Measurements from ENCODE around the gene CDH4. TPM values are rescaled to one million over a fixed set of nuclear protein-coding genes. Genes with fewer than 3 reads are reported as not detected.

CDH4 gene
- polyA plus RNA-seq, 5 donors, result 3.6 to 8.1 (median 4.7) TPM

DNA sequence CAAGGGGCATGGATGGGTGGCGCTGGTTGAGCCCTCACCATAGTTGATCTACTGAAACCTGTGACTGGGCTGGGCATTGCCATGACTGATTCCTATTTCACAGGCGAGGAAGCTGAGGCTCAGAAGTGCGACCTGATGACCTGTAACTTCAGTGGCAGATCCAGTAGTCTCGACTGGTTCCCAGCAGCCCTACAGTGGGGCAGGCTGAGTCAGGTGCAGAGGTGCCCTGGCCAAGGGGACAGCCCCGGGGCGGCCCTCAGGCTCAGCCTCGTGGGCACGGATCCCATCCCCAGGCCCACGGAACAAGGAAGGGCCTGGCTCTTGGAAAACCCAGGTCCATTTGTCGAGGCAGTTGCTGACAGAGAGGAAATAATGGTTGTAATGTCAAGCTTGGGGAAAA lies 283.0 kb downstream of the CDH4 start:
- no peak for DNase-seq

DNA sequence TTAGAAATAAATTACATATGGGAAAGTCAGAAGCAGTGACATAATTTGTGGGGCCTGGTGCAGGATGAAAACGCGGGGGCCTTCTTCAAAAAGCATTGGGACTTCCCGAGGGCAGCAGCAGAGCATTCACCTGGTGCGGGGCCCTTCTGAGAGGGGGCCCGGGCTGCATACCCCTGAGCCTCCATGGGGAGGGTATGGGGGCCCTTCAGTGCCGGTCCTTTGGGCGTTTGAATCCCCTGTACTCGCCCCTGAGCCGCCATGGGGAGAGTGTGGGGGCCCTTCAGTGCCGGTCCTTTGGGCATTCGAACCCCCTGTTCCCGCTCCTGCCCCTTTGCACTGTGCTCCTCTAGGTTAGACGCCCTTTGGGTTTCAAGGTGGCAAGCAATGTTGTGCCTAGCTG lies 283.5 kb downstream of the CDH4 start:
- DNase-seq, result no peak

DNA sequence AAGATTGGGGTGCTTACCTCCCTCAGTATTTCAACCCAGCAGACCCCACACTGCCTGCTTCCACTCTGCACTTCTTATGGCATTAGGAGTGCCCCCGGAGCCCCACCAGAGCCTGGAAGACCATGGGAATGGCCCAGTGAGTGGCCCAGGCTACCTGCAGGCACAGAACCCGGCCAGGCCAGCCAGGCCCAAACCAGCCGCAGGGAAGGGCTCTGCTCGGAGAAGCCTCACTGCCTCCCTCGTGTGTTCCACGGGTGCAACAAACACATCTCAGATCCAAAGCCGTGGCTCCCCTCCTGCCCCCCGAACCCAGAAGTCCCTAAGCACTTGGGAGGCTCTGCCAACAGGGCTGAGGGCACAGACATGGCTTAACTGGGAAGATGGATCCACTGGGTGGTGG lies 283.9 kb downstream of the CDH4 start:
- DNase-seq, result no peak

DNA sequence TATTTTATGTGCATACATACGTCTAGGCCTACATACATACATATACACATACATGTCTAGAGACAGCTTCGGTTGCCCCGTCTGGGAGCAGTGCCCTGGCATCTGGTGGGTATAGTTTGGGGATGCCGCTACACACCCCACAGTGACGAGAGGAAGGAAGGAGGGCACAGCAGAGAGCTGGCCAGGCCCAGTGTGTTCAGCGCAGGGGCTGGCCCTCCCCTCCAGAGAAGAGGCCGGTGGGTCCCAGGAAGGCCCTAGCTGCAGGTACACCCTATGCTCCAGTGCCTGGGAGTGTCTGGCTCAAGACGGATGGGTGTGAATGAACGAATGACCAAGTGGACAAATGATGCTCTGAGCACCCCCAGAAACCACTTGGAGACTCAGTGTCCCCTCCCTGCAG lies 284.6 kb downstream of the CDH4 start:
- no peak for DNase-seq

DNA sequence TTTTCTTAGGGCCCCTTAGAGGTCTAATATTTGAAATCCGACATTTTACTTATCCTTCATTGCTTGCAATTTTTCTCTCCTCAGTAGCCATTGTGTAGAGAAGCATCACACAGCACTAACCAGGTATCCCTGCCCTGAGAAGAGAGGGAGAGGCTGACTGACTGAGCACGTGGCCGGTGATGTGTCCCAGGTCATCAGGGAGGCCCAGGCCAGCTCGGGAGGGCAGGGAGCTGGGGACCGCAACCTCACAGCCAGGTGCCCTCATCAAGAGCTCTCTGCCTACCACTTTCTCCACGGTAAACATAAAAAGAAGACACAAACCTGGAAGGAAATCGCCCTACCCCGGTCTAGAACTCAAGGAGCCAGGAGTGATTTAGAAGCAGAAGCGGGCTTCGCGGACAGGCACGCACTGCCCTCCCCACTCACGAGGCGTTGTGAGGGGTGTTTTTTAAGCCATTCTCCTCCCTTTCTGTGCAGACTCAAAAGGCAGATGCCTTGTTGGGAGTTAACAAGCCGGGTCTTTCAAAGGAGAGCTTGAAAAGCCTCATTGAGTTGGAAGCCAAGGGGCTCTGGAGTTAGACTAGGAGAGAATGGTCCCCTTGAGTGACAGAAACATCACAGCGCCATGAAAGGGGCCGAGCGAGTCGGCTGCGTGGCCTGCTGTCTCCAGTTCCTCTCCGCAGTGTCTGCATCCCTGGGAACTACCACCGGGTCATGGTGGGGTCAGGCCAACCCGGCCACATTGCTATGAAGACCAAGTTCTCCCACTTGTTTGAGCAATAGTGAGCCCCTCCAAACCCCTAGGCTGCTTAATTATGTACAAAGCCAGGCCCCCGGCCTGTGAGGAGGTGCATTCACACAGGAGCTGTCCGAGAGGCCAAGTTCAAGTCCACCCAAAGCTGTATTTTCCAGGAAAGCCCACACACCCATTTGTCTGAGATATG lies 285.4 kb downstream of the CDH4 start:
- DNase-seq, result no peak

DNA sequence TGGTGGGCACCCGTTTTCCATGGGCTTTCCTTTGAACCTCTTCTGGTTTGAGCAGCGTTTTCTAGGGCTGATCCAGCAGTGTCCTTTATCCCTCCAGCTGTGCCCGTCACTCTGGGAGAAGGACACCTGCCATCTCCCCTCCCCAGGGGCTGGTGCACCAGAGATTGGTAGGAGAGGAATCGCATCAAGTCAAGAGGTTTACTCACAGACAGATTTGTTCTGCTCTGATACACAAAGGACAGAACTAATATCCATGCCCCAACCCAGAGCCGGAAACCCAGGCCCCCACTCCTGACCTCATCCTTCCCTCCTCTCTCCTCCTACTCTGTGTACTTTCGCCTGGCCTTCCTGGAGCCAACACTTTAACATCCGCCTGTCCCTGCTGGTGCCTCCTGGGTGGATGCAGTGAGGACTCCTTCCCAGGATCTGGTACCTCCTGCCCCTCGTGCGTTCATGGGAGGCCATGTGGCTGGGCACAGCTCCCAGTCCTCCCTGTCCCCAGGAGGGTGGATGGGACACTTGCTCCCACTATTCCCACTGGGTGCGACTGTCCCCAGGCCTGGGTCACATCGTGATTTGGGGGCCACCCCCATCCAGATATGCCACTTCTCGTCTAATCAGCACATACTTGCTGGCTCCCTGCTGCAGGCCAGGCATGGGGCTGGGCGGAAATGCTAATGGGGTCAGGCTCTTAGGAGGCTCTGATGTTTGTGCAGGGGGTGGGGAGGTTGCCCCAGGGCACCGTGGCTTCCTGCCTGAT lies 286.3 kb downstream of the CDH4 start:
- DNase-seq, result no peak

DNA sequence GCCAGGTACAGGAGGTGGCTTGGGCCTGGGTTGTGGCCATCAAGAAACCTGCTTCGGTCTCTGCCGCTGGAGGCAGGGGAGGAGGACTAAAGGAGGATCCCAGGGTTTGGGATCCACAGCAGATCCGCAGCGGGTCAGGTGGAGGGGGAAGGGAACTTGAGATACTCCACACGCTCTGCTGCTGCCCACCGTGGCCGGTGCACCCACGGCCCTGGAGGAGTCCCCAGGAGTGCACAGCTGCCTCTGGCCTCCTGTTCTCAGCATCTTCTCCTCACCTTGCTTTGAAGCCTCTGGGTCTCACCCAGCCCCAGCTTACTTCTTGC lies 286.8 kb downstream of the CDH4 start:
- no peak for DNase-seq

DNA sequence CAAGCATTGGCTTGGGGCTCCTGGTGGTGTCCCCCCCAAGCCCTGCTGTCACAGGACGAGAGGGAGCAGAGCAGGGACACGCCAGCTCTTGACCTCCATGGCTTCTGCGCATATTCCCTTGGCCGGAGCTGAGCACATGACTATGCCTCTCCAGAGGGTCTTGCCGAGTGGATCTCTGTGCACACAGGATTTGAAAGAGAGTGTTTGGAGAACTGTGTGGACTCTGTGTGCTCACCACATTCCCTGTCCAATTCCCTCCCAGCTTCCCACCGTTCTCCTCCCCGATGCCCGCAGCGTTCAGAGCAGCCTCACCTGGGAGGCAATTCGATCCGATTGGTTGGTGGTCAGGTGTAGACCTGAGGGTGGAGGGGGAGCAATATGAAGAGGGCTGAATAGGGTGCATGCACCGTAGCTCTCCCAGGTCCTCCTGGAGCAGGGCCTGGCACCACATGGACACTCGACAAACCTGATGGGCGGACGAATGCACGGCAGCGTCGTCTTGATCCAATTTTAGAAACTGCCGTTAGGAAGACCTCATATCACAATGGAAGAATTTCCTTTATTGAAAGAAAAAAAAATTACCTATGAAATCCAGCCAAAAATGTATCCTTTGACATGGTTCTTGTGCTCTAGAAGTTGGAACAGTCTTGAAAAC lies 287.8 kb downstream of the CDH4 start:
- DNase-seq, result no peak

DNA sequence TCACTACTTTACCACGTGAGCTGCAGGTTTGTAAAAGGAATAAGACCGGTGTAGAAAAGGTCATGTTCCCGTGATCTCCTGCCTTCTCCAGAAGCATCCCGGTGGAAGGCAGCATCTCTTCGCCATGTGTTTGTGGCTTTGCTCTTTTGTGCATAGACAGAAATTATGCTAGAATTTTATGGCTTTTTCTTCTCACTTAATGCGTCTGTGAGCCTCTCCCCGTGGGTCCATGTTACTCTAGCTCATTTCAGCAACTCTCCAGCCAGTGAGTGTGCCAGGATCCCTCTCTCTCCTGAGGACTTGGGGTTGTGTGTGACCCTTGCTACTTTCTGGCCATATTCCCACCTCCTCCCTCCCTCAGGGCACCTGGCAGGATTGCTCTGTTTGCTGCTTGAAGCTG lies 289.5 kb downstream of the CDH4 start:
- DNase-seq, result no peak

DNA sequence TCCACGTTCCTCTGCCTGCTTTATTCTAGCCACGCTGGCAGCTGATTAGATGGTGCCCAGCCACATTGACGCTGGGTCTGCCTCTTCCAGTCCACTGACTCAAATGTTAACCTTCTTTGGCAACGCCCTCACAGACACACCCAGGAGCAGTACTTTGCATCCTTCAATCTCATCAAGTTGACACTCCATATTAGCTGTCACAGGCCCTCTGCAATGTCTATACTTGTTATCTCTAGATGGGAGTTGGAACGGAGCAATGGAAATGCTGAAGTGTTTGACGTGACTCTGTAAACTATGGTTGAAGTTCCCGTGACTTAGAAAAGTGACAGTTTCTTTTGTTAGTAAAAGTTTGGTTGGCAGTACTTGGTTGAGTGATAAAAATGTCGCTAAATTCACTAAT lies 291.0 kb downstream of the CDH4 start:
- no peak for DNase-seq

DNA sequence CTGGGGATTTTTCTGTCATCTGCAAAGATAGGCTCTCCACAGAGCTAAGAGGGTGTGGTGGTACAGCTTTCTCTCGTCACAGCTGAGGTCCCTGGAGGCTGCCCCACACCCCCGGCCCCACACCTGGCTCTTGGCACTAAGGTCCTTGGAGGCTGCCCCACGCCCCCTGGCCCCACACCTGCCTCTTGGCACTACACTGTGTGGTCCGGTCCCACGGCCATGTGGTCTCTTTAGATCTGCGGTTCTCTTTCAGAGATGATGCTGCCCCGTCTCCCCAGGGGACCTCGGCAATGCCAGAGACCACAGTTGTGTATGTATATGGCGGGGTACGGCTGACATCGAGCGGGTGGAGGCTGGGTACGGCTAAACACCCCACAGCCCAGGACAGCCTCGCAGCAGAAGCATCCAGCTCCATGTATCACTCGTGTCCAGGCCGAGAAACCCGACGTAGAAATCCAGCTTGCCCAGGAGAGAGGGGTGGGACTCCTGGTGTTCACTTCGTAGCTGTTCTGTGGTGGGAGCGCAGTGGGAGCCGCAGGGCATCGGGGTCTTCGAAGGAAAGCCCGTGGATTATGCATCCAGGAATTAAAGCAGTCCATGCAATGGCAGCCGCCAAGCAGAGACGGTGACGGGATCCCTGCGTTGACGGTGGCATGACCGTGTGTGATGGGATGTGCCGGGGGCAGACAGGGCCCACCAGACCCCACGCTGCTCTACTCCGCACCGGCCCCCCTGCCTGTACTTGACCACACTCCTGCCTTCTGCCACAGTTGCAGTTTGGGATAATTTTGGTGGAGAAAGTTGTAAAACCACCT lies 292.1 kb downstream of the CDH4 start:
- DNase-seq, result no peak

DNA sequence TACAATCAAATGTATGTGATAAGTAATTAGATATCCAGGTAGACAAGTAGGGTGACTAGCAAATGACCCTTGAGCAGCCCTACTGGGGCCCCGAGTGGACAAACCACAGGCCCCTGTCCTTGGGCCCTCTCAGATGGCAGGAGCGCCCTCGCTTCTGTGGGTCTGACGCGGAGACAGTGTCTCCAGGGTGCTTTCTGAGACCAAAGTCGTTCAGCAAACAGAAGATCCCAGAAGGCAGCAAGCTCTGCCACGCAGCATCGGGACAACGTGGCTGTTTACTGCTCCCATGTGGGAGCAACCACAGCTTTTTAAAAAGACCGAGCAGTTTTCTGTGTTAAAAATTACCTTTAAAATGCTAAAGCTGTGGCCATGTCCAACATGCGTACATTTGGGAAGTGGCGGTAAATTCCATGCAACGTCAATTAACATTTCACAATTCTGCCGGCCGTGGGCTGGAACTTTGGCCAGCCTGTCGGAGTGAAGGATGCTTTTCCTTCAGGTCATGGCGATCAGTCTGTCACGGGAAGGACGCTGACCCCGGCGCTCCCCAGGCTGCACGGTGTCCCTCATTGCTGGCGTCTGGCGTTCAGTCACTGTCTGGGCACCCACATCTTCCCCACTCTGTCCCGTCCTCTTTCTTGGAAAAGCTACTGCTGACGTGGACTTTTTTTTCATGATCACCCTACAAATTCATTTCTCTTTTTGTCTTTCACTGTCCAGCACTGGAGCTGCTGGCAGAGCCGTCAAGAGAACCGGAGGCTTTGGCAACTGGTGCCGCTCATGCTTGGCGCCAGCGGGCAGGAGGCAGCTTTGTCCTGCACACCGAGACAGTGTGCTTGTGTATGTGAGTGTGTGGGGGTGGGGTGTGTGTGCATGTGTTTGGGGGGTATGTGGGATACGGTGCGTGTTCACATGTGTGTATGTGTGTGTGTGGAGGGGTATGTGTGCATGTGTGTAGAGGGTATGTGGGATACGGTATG lies 293.1 kb downstream of the CDH4 start:
- DNase-seq, result no peak

DNA sequence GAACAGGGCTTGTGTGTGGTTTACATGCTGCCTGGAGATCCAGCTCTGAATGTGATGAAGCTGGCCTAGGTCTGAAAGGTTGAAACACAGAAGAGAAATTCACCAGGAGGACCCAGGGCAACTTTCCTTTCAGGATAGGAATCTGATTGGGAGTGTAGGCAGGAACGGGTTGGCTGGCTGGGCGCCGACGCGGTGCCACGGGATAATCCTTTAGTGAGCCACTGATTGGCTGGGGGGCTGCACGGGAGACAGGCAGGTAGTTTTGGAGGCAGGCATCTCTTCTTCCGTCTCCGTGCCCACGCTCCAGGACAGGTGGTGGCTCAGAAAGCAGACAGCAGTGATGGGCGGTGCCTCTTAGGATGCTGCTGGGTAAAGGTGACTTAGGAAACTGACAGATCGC lies 294.6 kb downstream of the CDH4 start:
- DNase-seq, result no peak

DNA sequence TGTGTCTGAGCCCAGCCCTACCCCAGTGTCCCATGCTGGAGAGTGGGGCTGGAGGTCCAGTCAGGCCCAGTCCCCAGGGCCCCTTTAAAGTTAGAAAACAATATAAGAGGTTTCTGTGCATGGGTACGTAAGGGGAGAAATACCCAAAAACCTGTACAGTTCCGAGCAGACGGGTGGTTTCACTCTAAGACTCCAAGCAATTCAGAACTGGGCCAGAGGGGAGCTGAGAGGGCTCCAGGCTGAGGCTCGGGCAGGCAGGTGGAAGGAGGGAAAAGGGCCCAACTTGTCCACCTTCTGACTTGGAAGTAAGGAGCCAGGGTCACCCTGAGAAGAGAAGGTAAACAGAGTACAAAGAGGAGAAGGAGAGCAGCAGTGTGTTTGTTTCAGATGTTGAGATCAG lies 296.0 kb downstream of the CDH4 start:
- no peak for DNase-seq

DNA sequence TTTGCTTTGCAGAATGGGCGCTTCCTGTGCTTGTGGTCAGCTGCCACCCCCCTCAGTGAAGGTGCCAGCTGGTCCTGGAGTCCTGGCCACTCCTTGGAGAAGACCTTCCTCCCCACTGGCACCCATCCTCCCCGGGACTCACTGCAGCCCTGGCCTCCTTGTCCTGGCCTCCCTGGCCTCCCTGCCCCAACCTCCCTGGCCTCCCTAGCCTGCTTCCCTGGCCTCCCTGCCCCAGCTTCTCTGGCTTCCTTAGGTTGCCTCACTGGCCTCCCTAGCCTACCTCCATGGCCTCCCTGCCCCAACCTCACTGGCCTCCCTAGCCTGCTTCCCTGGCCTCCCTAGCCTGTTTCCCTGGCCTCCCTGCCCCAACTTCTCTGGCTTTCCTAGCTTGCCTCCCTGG lies 297.8 kb downstream of the CDH4 start:
- DNase-seq, result no peak

DNA sequence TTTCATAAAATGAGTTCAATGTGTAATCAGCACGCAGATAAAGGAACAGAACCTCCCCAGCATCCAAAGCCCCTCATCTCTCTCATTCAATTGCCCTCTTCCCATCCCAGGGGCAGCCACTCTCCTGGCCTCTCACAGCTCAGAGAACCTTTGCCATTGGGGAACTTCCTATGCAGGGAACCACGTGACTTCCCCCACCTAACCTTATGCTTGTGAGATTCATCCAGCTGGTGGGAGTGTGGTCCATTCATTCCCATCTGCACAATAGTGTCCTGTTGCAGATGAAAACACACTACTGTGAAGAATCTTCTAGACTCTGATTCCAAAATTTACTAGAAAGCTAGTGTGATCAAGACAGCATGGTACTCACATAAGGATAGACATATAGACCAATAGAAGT lies 299.3 kb downstream of the CDH4 start:
- no peak for DNase-seq

DNA sequence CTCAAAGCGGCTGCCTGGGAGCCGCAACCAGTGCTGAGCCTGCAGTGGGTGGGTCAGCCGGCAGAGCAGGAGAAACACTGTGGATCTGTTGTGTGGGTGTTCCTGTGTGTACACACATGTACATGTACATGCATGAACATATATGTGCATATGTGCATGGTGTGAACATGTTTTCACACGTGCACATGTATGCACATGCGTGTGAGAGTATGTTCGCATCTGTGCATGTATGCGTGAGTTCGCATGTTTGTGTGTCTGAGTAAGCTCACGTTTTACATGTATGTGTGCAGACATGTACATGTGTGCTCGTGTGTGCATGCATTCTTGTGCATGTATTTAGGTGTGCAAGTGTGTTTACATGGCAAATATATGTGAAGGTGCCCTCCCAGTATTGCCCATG lies 302.6 kb downstream of the CDH4 start:
- no peak for DNase-seq

DNA sequence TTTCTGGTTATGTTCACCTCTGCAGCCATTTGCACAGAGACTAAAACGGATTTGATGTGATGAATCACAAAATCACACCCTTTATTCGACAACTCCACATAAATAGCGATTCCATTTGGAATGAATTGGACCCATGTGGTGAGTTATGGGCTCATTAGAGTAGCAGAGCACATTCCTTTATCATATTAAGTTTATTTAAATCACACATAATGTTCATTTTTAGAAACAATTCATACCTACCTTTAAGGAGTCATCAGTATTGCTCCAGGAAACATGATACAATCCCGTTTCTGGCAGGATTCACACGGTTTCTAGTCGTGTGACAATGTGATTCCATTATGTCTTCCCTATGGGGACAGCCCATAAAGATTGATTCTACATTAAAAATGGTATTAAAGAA lies 303.5 kb downstream of the CDH4 start:
- no peak for DNase-seq

DNA sequence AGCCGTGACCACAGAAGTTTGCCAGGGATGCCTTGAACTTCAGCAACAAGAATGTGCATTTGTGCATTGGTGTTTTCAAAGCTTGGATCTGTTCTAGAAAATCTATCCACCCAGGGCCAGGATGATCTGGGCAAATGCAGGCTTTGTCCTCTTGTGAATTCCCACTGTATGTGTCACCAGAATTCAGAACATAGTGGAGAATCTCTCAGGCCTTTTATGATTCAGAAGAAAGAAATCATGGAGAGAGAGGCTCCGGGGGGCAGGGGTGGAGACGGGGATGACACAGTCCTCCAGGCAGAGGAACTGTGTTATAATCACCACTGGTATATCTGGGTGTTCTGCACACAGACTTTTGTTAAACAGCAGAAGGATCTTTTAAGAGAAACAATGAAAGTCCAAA lies 304.1 kb downstream of the CDH4 start:
- DNase-seq, result no peak

DNA sequence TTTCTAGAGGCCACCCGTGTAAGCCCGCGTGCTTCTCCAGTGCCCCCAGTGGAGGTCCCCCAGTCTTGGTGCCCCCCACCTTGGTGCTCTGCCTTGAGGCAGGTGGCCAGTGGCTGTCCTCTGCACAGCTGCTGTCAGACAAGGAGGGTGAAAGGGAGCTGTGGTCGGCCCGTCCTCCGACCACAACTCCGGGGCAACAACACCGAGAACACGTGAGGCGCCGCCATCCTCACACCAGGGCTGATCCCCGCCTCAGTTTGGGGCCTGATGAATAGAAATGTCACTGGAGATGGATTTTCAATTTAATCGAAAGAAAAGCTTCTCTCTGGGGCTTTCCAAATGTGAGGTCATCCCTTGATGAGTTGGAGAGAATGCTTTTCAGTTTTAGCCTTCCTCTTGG lies 304.6 kb downstream of the CDH4 start:
- DNase-seq, result no peak

DNA sequence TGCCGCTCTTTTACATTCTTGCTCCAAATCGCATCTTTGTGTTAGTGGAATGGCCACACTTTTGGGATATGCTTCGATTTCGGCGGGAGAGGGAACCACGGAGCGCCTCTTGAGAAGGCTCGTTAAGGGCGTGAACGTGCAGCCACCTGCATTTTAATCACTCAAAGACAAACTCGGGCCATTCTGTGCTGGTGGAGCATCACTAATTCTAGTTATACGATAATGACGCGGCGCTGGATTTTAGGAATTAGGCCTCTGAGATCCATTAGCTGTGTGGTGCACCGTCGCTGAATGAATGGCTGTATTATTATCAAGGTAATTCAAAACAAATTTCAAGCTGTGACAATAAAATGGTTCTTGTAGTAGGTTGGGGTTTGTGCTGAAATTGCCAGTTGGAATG lies 305.6 kb downstream of the CDH4 start:
- no peak for DNase-seq
